ENCODE data around the gene SORCS3. TPM values are rescaled to one million over a fixed set of nuclear protein-coding genes. Genes with fewer than 3 reads are reported as not detected.

The SORCS3 gene
- total and polyA plus RNA-seq, 10 of the 15 experiments (the other 5 are each of a cell fraction or from before 2014, with no cell fraction given): 0.01 to 0.04 (median 0.02) TPM; not detected in 7

DNA sequence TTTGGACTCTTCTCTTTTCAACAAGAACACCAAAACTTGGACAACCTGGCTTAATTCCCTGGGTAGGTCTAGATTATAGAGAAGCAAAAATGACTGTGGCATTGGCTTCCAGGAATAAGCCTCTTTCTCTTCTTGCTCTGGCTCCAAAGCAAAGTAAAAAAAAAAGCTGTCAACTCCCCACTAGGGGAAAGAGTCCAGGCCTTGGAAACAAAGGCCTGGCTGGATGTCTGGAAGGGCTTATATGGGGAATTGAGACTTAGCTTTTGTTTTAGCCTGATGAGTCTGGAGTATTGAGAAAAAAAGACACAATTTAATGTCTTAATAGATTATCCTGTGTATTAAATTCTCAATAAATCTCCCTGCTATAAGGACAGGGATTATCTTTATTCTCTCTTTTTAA, 300.6 kb downstream of the SORCS3 start:
- H3K27ac ChIP-seq (ENCODE audit: control insufficient read depth, insufficient read depth): no peak overlapping the region
- H3K36me3 ChIP-seq (ENCODE audit: control insufficient read depth in 2 of 2, insufficient read depth in 2 of 2, low read length in 1 of 2): no peaks in the 10 kb centered on the region
- TF ChIP-seq MEF2A (IDR thresholded peaks at IDR 0.05; ENCODE audit: insufficient read depth, low read depth, low read length) (no peak), MEF2B (IDR thresholded peaks at IDR 0.05; ENCODE audit: partially characterized antibody, poor library complexity, severe bottlenecking) (no peak), EP300 (IDR thresholded peaks at IDR 0.05; ENCODE audit: borderline replicate concordance in 1 of 2, control insufficient read depth in 1 of 2, low read depth in 2 of 2, low read length in 2 of 2) (no peak), YY1 (IDR thresholded peaks at IDR 0.05; ENCODE audit: low read depth, low read length) (no peak), CBFB (IDR thresholded peaks at IDR 0.05; ENCODE audit: low read depth) (no peak)
- TF ChIP-seq, protein P1, sequence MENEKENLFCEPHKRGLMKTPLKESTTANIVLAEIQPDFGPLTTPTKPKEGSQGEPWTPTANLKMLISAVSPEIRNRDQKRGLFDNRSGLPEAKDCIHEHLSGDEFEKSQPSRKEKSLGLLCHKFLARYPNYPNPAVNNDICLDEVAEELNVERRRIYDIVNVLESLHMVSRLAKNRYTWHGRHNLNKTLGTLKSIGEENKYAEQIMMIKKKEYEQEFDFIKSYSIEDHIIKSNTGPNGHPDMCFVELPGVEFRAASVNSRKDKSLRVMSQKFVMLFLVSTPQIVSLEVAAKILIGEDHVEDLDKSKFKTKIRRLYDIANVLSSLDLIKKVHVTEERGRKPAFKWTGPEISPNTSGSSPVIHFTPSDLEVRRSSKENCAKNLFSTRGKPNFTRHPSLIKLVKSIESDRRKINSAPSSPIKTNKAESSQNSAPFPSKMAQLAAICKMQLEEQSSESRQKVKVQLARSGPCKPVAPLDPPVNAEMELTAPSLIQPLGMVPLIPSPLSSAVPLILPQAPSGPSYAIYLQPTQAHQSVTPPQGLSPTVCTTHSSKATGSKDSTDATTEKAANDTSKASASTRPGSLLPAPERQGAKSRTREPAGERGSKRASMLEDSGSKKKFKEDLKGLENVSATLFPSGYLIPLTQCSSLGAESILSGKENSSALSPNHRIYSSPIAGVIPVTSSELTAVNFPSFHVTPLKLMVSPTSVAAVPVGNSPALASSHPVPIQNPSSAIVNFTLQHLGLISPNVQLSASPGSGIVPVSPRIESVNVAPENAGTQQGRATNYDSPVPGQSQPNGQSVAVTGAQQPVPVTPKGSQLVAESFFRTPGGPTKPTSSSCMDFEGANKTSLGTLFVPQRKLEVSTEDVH (IDR thresholded peaks at IDR 0.05; ENCODE audit: low read depth, partially characterized antibody): no peak
- TF ChIP-seq, protein P2, sequence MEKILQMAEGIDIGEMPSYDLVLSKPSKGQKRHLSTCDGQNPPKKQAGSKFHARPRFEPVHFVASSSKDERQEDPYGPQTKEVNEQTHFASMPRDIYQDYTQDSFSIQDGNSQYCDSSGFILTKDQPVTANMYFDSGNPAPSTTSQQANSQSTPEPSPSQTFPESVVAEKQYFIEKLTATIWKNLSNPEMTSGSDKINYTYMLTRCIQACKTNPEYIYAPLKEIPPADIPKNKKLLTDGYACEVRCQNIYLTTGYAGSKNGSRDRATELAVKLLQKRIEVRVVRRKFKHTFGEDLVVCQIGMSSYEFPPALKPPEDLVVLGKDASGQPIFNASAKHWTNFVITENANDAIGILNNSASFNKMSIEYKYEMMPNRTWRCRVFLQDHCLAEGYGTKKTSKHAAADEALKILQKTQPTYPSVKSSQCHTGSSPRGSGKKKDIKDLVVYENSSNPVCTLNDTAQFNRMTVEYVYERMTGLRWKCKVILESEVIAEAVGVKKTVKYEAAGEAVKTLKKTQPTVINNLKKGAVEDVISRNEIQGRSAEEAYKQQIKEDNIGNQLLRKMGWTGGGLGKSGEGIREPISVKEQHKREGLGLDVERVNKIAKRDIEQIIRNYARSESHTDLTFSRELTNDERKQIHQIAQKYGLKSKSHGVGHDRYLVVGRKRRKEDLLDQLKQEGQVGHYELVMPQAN (conservative IDR thresholded peaks at IDR 0.05): no peak
- TF ChIP-seq, protein P3, sequence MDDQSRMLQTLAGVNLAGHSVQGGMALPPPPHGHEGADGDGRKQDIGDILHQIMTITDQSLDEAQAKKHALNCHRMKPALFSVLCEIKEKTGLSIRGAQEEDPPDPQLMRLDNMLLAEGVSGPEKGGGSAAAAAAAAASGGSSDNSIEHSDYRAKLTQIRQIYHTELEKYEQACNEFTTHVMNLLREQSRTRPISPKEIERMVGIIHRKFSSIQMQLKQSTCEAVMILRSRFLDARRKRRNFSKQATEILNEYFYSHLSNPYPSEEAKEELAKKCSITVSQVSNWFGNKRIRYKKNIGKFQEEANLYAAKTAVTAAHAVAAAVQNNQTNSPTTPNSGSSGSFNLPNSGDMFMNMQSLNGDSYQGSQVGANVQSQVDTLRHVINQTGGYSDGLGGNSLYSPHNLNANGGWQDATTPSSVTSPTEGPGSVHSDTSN (IDR thresholded peaks at IDR 0.05; ENCODE audit: insufficient replicate concordance, low read depth, low read length): no peak
- TF ChIP-seq, protein P4, sequence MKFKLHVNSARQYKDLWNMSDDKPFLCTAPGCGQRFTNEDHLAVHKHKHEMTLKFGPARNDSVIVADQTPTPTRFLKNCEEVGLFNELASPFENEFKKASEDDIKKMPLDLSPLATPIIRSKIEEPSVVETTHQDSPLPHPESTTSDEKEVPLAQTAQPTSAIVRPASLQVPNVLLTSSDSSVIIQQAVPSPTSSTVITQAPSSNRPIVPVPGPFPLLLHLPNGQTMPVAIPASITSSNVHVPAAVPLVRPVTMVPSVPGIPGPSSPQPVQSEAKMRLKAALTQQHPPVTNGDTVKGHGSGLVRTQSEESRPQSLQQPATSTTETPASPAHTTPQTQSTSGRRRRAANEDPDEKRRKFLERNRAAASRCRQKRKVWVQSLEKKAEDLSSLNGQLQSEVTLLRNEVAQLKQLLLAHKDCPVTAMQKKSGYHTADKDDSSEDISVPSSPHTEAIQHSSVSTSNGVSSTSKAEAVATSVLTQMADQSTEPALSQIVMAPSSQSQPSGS (IDR thresholded peaks at IDR 0.05; ENCODE audit: low read length): no peak
- ChIA-PET RAD21 (ENCODE audit: unreplicated experiment) (no interaction called here), POLR2A (no interaction called here), CTCF (no interaction called here), SMC1A (ENCODE audit: uncharacterized antibody, unreplicated experiment) (no interaction called here)
- H3K27me3 ChIP-seq (replicated peaks in 1 of 2; ENCODE audit: control insufficient read depth in 2 of 2, insufficient read depth in 2 of 2, low read length in 1 of 2): no peaks in the 10 kb centered on the region
- H4K20me1 ChIP-seq (ENCODE audit: control insufficient read depth, insufficient read depth): no peaks in the 10 kb centered on the region
- BruUV-seq (replicated peaks): no TSS peak
- no peak overlapping the region for H2AFZ ChIP-seq (ENCODE audit: control insufficient read depth, low read depth, low read length)
- no peaks in the 10 kb centered on the region for H3K9me3 ChIP-seq (replicated peaks; ENCODE audit: control insufficient read depth, insufficient read depth, low read length)
- in situ Hi-C loops (cut with MboI) (no loop called here), intact Hi-C loops (cut with micrococcal nuclease; ENCODE audit: unreplicated experiment) (no loop called here)
- DNase-seq (ENCODE audit: low read depth, low spot score) (no peak), ATAC-seq (no peak), FAIRE-seq (no peak)
- no peak overlapping the region for H3K4me2 ChIP-seq (ENCODE audit: control insufficient read depth, insufficient read depth)
- no peaks in the 10 kb centered on the region for H3K4me1 ChIP-seq (ENCODE audit: control insufficient read depth, insufficient read depth, low read length)
- H3K79me2 ChIP-seq (ENCODE audit: control insufficient read depth, insufficient read depth, low read length): no peaks in the 10 kb centered on the region
- no peak overlapping the region for H3K4me3 ChIP-seq
- no peak overlapping the region for H3K9ac ChIP-seq (ENCODE audit: control insufficient read depth, insufficient read depth, low read length)

Data from GM12878 (cell line).